Mesodermal cell (in vitro differentiated cells): ENCODE data around the gene HIVEP1.

Source experiments
- H3K27ac ChIP-seq: 2 replicates; pipeline ENCODE4 v1.7.0; 2013; ENCODE audit warnings: mild to moderate bottlenecking, low read depth, low read length, moderate library complexity; ENCODE audit not compliant: severe bottlenecking
- H3K36me3 ChIP-seq: 2 replicates; pipeline ENCODE4 v1.7.1; 2013; ENCODE audit warnings: mild to moderate bottlenecking, low read length, moderate library complexity; ENCODE audit not compliant: control insufficient read depth, insufficient read depth
- H3K4me1 ChIP-seq: one replicate; pipeline ENCODE4 v1.7.1; 2013; ENCODE audit warnings: mild to moderate bottlenecking, low read length; ENCODE audit not compliant: insufficient read depth, control insufficient read depth, poor library complexity, severe bottlenecking
- H3K4me3 ChIP-seq: 2 replicates; pipeline ENCODE4 v1.7.0; 2013; ENCODE audit warnings: low read length, control low read depth, mild to moderate bottlenecking; ENCODE audit not compliant: insufficient read depth, poor library complexity, severe bottlenecking; ENCODE audit errors: extremely low read depth
- H3K9me3 ChIP-seq: 2 replicates; pipeline ENCODE4 v1.7.1; 2013; ENCODE audit warnings: mild to moderate bottlenecking, low read length, moderate library complexity; ENCODE audit not compliant: control insufficient read depth
- WGBS, 2 experiments: methylation state at CpG; one replicate each; pipeline ENCODE4 v1.1.5; 2013; ENCODE audit warnings: missing lambda C conversion rate in 2 of 2; ENCODE audit not compliant: insufficient coverage in 2 of 2; 5-methylcytosine and 5-hydroxymethylcytosine counted together

The HIVEP1 gene

GRCh38 chr6:12186528-12186927, 174.4 kb downstream of the HIVEP1 start:
- no CpG with 5 or more reads among the region's 4 CpGs for WGBS, 2 experiments
- H3K27ac ChIP-seq: no peak overlapping the region
- H3K9me3 ChIP-seq: no peaks in the 10 kb centered on the region
- H3K4me1 ChIP-seq: no peaks in the 10 kb centered on the region
- no peak overlapping the region for H3K4me3 ChIP-seq
- H3K36me3 ChIP-seq: no peaks in the 10 kb centered on the region

DNA sequence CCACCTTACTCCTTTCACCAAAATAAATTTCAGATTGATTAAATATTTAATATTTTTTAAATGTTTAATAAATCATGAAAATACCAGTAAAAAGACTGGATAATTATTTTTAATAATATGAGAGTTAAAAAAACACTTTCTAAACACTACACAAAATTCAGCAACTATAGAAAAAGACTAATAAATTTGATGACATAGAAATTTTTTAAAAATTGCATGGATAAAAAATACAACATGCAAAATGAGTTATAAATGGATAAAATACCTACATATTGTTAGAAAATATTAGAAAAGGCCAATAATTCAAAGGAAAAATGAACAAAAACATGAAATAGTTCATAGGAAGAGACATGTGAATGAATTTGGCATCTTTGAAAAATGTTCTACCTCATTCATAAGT, 177.0 kb downstream of the HIVEP1 start:
- Histone ChIP-seq H3K4me3 (no peak overlapping the region), H3K36me3 (no peaks in the 10 kb centered on the region), H3K27ac (no peak overlapping the region), H3K9me3 (no peaks in the 10 kb centered on the region), H3K4me1 (no peaks in the 10 kb centered on the region)

- H3K9me3 ChIP-seq: no peaks in the 10 kb centered on the region
- no peaks in the 10 kb centered on the region for H3K36me3 ChIP-seq
- H3K4me3 ChIP-seq: no peak overlapping the region
- H3K27ac ChIP-seq: no peak overlapping the region
- H3K4me1 ChIP-seq: no peaks in the 10 kb centered on the region
Observed at GRCh38 chr6:12189661-12190060, 177.5 kb downstream of the HIVEP1 start.

DNA sequence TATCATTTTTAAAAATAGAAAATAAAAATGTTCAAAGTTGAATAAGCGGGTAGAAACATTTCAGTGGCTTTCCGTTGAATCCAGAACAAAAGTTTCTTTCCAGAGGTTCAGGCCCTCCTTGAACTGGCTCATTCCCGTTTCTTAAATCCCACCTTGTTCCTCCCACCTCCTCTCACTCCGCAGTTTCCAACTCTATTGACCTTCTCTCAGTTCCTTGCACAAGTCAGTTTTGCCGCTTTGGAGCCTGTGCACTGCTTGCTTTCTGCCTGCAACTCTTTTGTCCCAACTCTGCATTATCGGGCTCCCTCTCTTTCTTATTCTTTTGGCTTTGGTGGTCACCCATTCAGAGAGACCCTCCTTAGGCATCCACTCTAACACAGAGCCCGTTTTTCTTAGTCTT, 178.1 kb downstream of the HIVEP1 start:
- no peaks in the 10 kb centered on the region for H3K9me3 ChIP-seq
- H3K27ac ChIP-seq: no peak overlapping the region
- WGBS, 2 experiments: 70 to 85% methylated on average over 6 to 7 of the region's 7 CpGs
- H3K36me3 ChIP-seq: no peaks in the 10 kb centered on the region
- H3K4me3 ChIP-seq: no peak overlapping the region
- H3K4me1 ChIP-seq: no peaks in the 10 kb centered on the region

DNA sequence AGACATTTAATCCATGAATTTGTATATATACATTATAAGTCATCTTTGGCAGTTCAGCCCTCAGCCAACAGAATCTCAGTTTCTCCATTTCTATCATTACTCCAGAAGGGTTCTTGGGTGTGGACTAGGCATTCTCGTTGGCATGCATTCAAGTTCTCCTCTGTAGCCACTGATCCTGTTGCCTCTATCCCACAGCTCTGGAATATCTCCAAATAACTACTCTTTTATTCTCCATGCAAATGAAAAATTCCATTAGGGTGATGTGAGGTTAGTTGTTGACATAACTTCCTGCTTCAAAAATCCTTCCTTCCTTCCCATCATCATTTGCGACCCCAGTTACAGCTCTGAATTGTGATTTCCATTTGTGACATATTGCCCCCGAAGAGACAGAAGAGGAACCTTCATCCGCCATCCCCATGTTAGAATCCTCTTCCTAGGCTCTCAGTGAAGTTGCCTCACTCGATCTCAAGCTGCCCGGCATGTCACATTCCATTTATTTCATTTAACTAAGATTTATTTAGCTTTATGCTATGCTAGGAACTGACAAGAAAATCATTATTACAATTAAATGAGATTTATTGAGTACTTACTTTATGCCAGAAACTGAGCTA, 184.3 kb downstream of the HIVEP1 start:
- H3K27ac ChIP-seq: no peak overlapping the region
- H3K4me3 ChIP-seq: no peak overlapping the region
- no peaks in the 10 kb centered on the region for H3K4me1 ChIP-seq
- H3K9me3 ChIP-seq: no peaks in the 10 kb centered on the region
- WGBS, 2 experiments: 100% methylated on average over 3 of the region's 6 CpGs
- H3K36me3 ChIP-seq: no peaks in the 10 kb centered on the region

DNA sequence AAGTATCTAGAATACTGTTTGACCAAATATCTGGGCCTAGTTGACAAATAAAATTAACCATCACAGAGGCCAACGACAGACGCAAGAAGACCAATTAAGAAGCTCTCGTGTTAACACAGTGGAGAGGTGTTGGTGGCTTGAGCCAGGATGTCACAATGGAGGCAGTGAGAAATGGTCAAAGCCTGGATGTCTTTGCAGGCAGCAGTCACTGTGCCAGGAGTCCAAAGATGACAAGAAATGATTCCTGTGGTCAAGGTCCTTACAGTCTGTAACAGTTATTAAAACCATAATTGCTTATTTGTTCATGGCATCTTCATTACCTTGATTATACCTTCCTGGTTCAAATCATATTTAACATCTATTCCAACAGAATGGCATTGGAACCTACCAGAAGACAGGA, 186.7 kb downstream of the HIVEP1 start:
- Histone ChIP-seq H3K36me3 (no peaks in the 10 kb centered on the region), H3K27ac (no peak overlapping the region), H3K4me3 (no peak overlapping the region), H3K9me3 (no peaks in the 10 kb centered on the region), H3K4me1 (peaks cover 5% of the 10 kb centered on the region)
- 92 to 100% methylated on average over 3 of the region's 3 CpGs for WGBS, 2 experiments

GRCh38 chr6:12200015-12200564, 188.0 kb downstream of the HIVEP1 start:
- no peak overlapping the region for H3K27ac ChIP-seq
- no peaks in the 10 kb centered on the region for H3K36me3 ChIP-seq
- no peaks in the 10 kb centered on the region for H3K9me3 ChIP-seq
- H3K4me1 ChIP-seq: peaks cover 9% of the 10 kb centered on the region
- 90 to 96% methylated on average over 3 of the region's 3 CpGs for WGBS, 2 experiments
- no peak overlapping the region for H3K4me3 ChIP-seq

DNA sequence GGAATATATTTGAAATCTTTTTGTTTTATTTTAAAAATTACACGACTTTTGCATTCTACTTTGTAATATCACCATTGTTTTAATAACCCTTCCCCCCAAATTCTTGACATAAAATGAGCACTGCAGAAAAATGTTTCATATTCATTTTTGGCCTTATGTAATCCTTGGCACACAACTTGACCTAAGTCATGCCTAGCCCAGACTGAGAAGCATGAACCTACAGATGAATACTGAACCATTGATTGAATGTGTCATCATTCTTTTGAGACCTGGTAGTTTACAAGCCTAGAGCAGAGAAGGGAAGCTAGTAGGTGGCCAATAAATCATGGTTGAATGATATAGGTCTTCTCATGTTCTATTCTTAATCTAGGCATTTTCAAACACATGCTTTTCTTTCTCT, 188.6 kb downstream of the HIVEP1 start:
- peaks cover 9% of the 10 kb centered on the region for H3K4me1 ChIP-seq
- H3K27ac ChIP-seq: no peak overlapping the region
- no CpG with 5 or more reads among the region's 1 CpG for WGBS, 2 experiments
- H3K4me3 ChIP-seq: no peak overlapping the region
- no peaks in the 10 kb centered on the region for H3K36me3 ChIP-seq
- no peaks in the 10 kb centered on the region for H3K9me3 ChIP-seq

GRCh38 chr6:12203001-12203400, 190.9 kb downstream of the HIVEP1 start:
- Histone ChIP-seq H3K4me1 (peaks cover 9% of the 10 kb centered on the region), H3K9me3 (no peaks in the 10 kb centered on the region), H3K27ac (peak overlapping the region; percentile 84), H3K4me3 (no peak overlapping the region), H3K36me3 (no peaks in the 10 kb centered on the region)
- 24 to 33% methylated on average over 5 to 6 of the region's 6 CpGs for WGBS, 2 experiments

DNA sequence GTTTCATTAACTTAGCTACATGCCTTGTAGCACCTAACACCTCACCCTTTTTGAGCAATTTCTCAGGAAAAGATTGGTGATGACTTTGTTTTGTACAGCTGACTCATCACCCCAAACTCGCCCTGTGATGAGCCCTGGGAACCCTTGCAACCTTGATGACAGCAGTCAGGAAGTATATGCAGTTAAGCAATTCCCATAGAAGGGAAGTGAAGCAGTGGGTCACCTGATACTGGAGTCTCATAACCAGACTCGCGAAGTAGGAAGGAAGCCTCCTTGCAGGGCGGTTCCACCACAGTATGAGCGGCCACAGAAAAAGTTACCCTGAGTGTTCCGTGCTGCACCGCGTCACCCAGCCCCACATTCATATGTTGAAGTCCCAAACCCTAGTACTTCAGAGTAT, 196.1 kb downstream of the HIVEP1 start:
- H3K9me3 ChIP-seq: no peaks in the 10 kb centered on the region
- peaks cover 7% of the 10 kb centered on the region for H3K4me1 ChIP-seq
- 98% methylated on average over 5 of the region's 8 CpGs for WGBS, 2 experiments
- H3K27ac ChIP-seq: no peak overlapping the region
- H3K4me3 ChIP-seq: no peak overlapping the region
- no peaks in the 10 kb centered on the region for H3K36me3 ChIP-seq

DNA sequence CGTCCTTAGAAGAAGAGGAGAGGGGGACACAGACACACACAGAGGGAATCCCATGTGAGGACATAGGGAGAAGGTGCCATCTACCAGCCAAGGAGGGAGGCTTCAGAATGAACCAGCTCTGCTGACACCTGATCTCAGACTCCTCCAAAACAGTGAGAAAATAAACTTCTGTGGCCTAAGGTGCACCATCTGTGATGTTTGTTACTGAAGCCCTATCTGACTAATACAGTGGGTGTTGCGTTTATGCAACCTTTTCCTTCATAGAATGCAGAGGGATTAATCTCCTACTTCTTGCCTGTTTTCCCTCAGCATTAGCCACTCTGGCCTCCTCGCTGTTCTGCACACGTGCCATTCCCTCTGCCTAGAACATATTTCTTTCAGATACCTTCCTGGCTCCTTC, 196.6 kb downstream of the HIVEP1 start:
- WGBS, 2 experiments: 92 to 95% methylated on average over 4 of the region's 4 CpGs
- H3K27ac ChIP-seq: no peak overlapping the region

More for the DNA sequence above, 196.6 kb downstream of the HIVEP1 start:
- H3K4me1 ChIP-seq: peaks cover 7% of the 10 kb centered on the region
- no peaks in the 10 kb centered on the region for H3K36me3 ChIP-seq
- H3K9me3 ChIP-seq: no peaks in the 10 kb centered on the region
- H3K4me3 ChIP-seq: no peak overlapping the region
